AG04450 (cell line): ENCODE results near the gene USPL1. TPM values are rescaled to one million over a fixed set of nuclear protein-coding genes. Genes with fewer than 3 reads are reported as not detected.

Source experiments
- CTCF ChIA-PET: fragments of 300-600, 350-600 bp; formaldehyde crosslinking; extraction: SDS; loops from one replicate; lab custom pipeline; 2022; ENCODE audit warnings: antibody characterized with exemption, inconsistent platforms; lab: Charles Lee
- POLR2A ChIA-PET: fragments of 350-600 bp; formaldehyde crosslinking; extraction: SDS; loops from one replicate; lab custom pipeline; 2021; ENCODE audit warnings: antibody characterized with exemption, inconsistent platforms; lab: Yijun Ruan, JAX
- DNase-seq: peaks from one replicate; pipeline ENCODE4 v3.0.0-alpha.2; 2011; ENCODE audit warnings: low read depth, low spot score
- H3K27ac ChIP-seq: one replicate; pipeline ENCODE4 v1.5.1; 2012; ENCODE audit warnings: low read depth, low read length, control low read depth
- H3K27me3 ChIP-seq: one replicate; pipeline ENCODE4 v1.6.0; 2012; ENCODE audit warnings: low read length; ENCODE audit not compliant: control insufficient read depth, insufficient read depth
- H3K4me3 ChIP-seq: 2 replicates; pipeline ENCODE4 v1.5.1; 2011; ENCODE audit warnings: mild to moderate bottlenecking, low read depth, low read length, control low read depth
- H3K9me3 ChIP-seq: 2 replicates; pipeline ENCODE4 v1.5.1; 2012; ENCODE audit warnings: low read length; ENCODE audit not compliant: control insufficient read depth, insufficient read depth
- polyA plus RNA-seq: library from polyadenylated mRNA; depleted of rRNA; stranded (reverse); fragments of >200 nt; gene quantifications from 2 replicates; pipeline ENCODE4 v1.2.3, GENCODE V29; 2011
- TF ChIP-seq, protein P1 (sequence below): IDR thresholded peaks from 2 replicates; pipeline ENCODE4 v1.5.1; 2011; ENCODE audit warnings: low read depth, low read length, control low read depth, inconsistent platforms

The USPL1 gene
- polyA plus RNA-seq, 1 experiment = 24.1 TPM

DNA sequence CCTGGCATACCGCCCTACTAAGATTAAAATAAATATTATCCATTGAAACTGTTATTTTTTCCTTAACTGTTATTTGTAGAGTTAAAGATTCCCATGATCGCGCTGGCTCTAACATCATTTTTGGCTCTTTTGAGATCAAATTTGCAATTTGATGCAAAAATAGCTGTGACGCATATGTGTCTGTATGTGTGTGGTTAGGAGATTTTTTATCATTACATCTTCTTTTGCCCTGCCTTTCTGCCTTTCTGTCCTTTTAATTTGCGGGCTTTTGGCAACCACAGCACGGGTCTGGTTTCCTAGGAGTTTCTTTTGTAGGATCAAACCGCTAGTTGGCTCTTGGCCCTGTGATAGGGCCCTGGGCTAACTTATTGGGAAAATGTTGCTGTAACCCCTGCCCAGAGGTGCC lies 80.3 kb downstream of the USPL1 start:
- Histone ChIP-seq H3K27ac (peak overlapping the region; percentile 32), H3K27me3 (no peaks in the 10 kb centered on the region), H3K4me3 (no peak overlapping the region), H3K9me3 (no peaks in the 10 kb centered on the region)
- TF ChIP-seq, protein P1, sequence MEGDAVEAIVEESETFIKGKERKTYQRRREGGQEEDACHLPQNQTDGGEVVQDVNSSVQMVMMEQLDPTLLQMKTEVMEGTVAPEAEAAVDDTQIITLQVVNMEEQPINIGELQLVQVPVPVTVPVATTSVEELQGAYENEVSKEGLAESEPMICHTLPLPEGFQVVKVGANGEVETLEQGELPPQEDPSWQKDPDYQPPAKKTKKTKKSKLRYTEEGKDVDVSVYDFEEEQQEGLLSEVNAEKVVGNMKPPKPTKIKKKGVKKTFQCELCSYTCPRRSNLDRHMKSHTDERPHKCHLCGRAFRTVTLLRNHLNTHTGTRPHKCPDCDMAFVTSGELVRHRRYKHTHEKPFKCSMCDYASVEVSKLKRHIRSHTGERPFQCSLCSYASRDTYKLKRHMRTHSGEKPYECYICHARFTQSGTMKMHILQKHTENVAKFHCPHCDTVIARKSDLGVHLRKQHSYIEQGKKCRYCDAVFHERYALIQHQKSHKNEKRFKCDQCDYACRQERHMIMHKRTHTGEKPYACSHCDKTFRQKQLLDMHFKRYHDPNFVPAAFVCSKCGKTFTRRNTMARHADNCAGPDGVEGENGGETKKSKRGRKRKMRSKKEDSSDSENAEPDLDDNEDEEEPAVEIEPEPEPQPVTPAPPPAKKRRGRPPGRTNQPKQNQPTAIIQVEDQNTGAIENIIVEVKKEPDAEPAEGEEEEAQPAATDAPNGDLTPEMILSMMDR = no peak
- POLR2A ChIA-PET = no interaction called here
- CTCF ChIA-PET = interaction anchor here (2.1 kb wide), 1 partner anchor 19 kb away, joined by 4 read pairs; no protein-coding TSS in a partner anchor
- DNase-seq = peak; percentile 42

DNA sequence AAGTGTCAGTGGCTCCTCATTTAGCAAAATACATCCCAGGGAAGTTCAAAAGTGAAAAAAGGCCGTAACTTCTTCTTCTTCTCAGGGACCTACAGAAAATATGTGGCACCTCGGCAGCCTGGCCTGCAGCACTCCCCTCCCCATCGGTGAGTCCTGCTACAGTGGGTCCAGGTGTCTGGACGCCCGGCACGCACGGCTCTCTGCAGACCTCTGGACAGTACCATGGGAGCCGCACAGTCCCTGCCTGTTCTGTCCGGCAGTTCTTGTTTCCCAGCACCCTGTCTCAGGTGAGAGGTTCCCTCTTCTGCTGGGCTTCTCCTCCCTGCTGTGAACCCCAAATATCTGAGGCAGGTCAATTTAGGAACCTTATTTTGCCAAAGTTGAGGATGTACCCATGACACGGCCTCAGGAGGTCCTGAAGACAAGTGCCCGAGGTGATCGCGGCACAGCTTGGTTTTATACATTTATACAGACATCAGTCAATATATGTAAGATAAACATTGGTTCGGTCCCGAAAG lies 80.8 kb downstream of the USPL1 start:
- H3K4me3 ChIP-seq = no peak overlapping the region
- POLR2A ChIA-PET = interaction anchor here (1.4 kb wide), 2 partner anchors 8 to 172 kb away, joined by 3 to 5 read pairs; no protein-coding TSS in a partner anchor
- TF ChIP-seq, protein P1 = no peak
- no peak for DNase-seq
- peak overlapping the region; percentile 32 for H3K27ac ChIP-seq
- H3K27me3 ChIP-seq = no peaks in the 10 kb centered on the region
- CTCF ChIA-PET = interaction anchor here (2.1 kb wide), 1 partner anchor 19 kb away, joined by 4 read pairs; no protein-coding TSS in a partner anchor
- H3K9me3 ChIP-seq = no peaks in the 10 kb centered on the region

DNA sequence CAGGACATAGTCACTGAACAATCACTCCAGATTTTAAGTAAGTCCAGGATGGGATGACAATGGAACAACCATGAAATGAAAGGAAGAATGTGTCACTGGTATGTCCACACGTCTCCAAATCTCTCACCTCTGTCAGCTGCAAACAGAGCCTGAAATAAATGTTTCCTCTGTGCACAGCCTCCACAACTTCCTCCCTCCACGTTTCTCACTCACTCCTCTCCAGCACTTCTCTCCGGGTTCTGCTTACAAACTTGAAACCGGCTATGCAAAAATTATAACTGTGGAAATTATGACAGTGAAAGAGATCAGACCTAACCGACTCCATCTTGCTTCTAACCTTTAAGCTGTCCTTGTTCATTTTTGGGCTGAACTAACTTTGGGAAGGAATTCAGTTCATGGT lies 82.6 kb downstream of the USPL1 start:
- TF ChIP-seq, protein P1 = no peak
- CTCF ChIA-PET = no interaction called here
- Histone ChIP-seq H3K9me3 (no peaks in the 10 kb centered on the region), H3K27me3 (no peaks in the 10 kb centered on the region), H3K4me3 (no peak overlapping the region), H3K27ac (no peak overlapping the region)
- DNase-seq = no peak
- POLR2A ChIA-PET = no interaction called here

DNA sequence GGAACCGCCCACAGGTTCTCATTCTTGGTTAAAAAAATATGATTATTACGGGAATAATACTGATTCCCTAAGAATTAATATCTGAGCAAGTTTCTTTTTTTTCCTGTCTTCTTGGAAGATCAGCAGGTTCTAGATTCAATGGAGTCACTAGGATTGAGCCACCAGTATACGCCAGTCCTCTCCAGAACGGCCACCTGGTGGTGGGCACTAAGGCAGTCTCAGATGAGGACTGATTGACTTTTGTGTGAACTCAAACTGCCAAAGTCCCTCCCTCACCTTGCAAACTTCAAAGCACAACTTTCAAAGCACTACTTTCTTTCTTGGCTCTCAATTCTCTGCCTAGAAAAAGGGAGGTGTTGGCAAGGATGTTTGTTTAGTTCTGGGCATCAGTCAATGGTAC lies 84.3 kb downstream of the USPL1 start:
- TF ChIP-seq, protein P1 = no peak
- POLR2A ChIA-PET = no interaction called here
- no peaks in the 10 kb centered on the region for H3K27me3 ChIP-seq
- H3K27ac ChIP-seq = no peak overlapping the region
- no peak overlapping the region for H3K4me3 ChIP-seq
- CTCF ChIA-PET = no interaction called here
- no peaks in the 10 kb centered on the region for H3K9me3 ChIP-seq
- no peak for DNase-seq

DNA sequence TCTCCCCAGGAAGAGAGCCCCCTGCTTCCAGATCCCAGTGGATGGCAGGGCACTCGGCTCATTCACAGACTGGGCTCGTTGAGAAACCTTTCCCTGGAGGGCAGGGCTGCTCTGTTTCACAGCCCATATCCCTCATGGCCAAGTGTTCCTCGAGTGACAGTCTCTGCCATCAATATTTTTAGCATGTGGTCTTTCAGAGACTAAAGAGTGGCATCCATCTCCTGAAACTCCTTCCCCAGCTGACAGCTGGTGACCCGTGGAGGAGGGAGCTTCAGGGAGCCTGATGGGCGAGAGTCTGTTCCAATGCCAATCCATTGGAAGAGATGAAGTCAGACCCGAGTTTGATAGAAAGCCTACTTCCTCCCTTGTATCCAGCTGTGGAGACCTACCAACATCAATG lies 86.9 kb downstream of the USPL1 start:
- Histone ChIP-seq H3K4me3 (no peak overlapping the region), H3K27ac (no peak overlapping the region), H3K27me3 (no peaks in the 10 kb centered on the region), H3K9me3 (no peaks in the 10 kb centered on the region)
- DNase-seq = no peak
- ChIA-PET POLR2A (no interaction called here), CTCF (no interaction called here)
- TF ChIP-seq, protein P1 = no peak
